Activated CD4-positive, alpha-beta T cell treated with anti-CD3 and anti-CD28 coated beads, Interleukin-2, amount 10 ng/mL, durations not matched to agents 7 days and 5 days (primary cell): ENCODE measurements around the gene RUVBL2. TPM values are rescaled to one million over a fixed set of nuclear protein-coding genes. Genes with fewer than 3 reads are reported as not detected.

ENCODE experiments used
- CTCF ChIA-PET: fragments of 350-600 bp; sonication (Branson Sonifier 250); formaldehyde crosslinking; loops from one replicate; lab custom pipeline; 2021; ENCODE audit warnings: antibody characterized with exemption; lab: Charles Lee
- POLR2A ChIA-PET: fragments of 350-600 bp; sonication (Branson Sonifier 250); formaldehyde crosslinking; loops from one replicate; lab custom pipeline; 2021; ENCODE audit warnings: antibody characterized with exemption; lab: Charles Lee
- DNase-seq: peaks from one replicate; pipeline ENCODE4 v3.0.0-alpha.2; 2020
- H3K27ac Mint-ChIP-seq: one replicate; pipeline ENCODE4 v1.8.0; 2021; ENCODE audit warnings: mild to moderate bottlenecking, moderate library complexity, mixed read lengths
- H3K27me3 Mint-ChIP-seq: one replicate; pipeline ENCODE4 v1.8.0; 2021; ENCODE audit warnings: mixed read lengths
- H3K36me3 Mint-ChIP-seq: one replicate; pipeline ENCODE4 v1.8.0; 2021; ENCODE audit warnings: low read depth, mixed read lengths
- H3K4me1 Mint-ChIP-seq: one replicate; pipeline ENCODE4 v1.8.0; 2021; ENCODE audit warnings: mixed read lengths
- H3K4me3 Mint-ChIP-seq: one replicate; pipeline ENCODE4 v1.8.0; 2021; ENCODE audit warnings: mild to moderate bottlenecking, moderate library complexity, mixed read lengths
- H3K9me3 Mint-ChIP-seq: one replicate; pipeline ENCODE4 v1.8.0; 2021; ENCODE audit warnings: mixed read lengths
- total RNA-seq, 2 experiments: library from RNA; stranded (reverse); gene quantifications; one replicate each; pipeline ENCODE4 v1.2.3, GENCODE V29; 2021

Gene RUVBL2
- total RNA-seq: 10 to 100 TPM; 82.2 to 89.4 TPM

DNA sequence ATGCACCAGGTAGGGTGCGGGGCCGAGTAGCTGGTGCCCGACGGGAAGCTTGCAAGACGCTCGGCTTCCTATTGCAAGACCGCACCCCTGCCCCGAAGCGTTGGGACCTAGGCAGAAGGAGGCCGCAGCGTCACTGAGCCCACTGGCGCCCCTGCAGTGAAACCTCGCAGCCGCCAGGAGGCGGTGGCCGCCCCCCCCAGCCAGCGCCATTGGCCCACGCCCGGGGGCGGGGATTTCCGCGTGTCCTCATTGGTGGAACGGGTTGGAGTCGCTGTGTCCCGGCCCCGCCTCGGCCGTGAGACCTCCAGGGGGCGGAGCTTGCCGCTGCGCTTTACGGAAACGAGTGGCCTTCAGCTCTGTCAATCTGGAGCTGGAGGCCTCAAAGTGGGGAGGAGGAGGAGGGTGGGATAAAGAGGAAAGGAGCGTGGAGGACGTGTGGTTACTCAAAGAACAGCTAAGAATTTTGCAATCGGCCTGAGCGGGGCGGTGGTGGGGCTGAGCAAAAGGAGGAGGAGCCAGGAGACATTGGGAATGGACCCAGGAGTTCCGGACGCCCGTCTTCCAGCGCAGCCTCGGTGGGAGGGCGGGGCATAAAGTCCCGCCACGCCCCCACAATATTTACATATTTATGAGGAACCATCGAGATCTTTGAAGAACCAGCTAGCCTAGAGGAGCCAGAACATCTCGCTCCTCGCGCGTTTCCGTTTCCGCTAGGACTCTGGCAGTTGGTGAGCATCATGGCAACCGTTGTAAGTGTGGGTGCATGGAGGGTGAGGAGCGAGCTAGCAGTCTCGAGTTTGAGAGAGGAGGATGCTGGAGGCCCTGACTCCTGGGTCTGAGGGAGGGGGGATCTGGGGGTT lies at the start of gene RUVBL2, which contains the start of gene GYS1:
RUVBL2 (plus strand) TSS at position 713 of the 860 bp plus-strand sequence; CDS start at position 738, 25 bp downstream.
GYS1 (minus strand) TSS at position 135 of the 860 bp plus-strand sequence. CDS start 197 bp downstream, outside the sequence.
- Mint-ChIP-seq H3K36me3 (peaks cover 14% of the 10 kb centered on the region), H3K4me3 (peak within 1 kb of the TSS; percentile 92), H3K9me3 (no peaks in the 10 kb centered on the region), H3K4me1 (peaks cover 41% of the 10 kb centered on the region), H3K27me3 (no peaks in the 10 kb centered on the region), H3K27ac (peak within 1 kb of the TSS; percentile 97)
- peak; percentile 99 for DNase-seq
- CTCF ChIA-PET: interaction anchor here (0.6 to 3.3 kb wide), 57 partner anchors 8 to 877 kb away, joined by 3 to 89 read pairs (median 4); partner anchors contain the start of genes BAX, CGB2, CGB8 and DHDH
- POLR2A ChIA-PET: interaction anchor here (0.5 to 1.1 kb wide), 4 partner anchors 26 to 382 kb away, joined by 3 to 7 read pairs (median 4); partner anchors contain the start of gene PPP1R15A

DNA sequence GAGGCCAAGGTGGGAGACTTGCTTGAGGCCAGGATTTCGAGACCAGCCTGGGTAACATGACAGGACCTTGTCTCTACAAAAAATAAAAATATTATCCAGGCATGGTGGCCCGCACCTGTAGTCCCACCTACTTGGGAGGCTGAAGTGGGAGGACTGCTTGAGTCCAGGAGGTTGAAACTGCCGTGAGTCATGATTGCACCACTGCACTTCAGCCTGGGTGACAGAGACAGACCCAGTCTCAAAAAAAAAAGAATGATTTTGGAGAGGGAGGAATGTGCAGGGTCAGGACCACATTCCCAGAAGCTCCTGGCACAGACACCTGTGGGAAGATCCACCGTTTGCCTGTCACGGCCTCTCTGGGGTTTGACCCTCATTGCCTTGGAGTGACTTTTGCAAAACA lies 48.3 kb upstream of the RUVBL2 start:
- DNase-seq: no peak
- Mint-ChIP-seq H3K4me1 (no peaks in the 10 kb centered on the region), H3K27ac (no peak overlapping the region), H3K36me3 (peaks cover 7% of the 10 kb centered on the region), H3K4me3 (no peak overlapping the region), H3K27me3 (no peaks in the 10 kb centered on the region), H3K9me3 (peaks cover 12% of the 10 kb centered on the region)
- CTCF ChIA-PET: interaction anchor here (2.3 kb wide), 1 partner anchor 25 kb away, joined by 5 read pairs; no protein-coding TSS in a partner anchor
- POLR2A ChIA-PET: no interaction called here

DNA sequence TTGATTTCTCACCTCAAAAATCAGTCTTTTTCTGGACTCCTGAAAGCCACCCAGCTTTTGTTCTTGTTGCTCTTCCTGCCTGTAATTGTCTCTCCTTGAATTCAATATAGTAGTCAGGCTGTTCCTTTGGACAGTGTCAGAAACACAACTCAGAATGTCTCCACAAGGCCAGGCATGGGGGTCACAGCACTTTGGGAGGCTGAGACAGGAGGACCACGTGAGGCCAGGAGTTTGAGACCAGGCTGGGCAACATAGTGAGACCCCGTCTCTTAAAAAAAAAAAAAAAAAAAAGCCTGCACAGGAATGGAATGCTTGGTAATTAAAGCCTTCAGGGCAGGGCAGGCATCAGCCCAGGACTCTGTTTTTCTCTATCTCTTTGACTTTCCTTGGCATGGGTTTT lies 47.9 kb upstream of the RUVBL2 start:
- Mint-ChIP-seq H3K27me3 (no peaks in the 10 kb centered on the region), H3K4me3 (no peak overlapping the region), H3K4me1 (no peaks in the 10 kb centered on the region), H3K9me3 (peaks cover 12% of the 10 kb centered on the region), H3K36me3 (peaks cover 4% of the 10 kb centered on the region), H3K27ac (no peak overlapping the region)
- ChIA-PET POLR2A (no interaction called here), CTCF (no interaction called here)
- no peak for DNase-seq

DNA sequence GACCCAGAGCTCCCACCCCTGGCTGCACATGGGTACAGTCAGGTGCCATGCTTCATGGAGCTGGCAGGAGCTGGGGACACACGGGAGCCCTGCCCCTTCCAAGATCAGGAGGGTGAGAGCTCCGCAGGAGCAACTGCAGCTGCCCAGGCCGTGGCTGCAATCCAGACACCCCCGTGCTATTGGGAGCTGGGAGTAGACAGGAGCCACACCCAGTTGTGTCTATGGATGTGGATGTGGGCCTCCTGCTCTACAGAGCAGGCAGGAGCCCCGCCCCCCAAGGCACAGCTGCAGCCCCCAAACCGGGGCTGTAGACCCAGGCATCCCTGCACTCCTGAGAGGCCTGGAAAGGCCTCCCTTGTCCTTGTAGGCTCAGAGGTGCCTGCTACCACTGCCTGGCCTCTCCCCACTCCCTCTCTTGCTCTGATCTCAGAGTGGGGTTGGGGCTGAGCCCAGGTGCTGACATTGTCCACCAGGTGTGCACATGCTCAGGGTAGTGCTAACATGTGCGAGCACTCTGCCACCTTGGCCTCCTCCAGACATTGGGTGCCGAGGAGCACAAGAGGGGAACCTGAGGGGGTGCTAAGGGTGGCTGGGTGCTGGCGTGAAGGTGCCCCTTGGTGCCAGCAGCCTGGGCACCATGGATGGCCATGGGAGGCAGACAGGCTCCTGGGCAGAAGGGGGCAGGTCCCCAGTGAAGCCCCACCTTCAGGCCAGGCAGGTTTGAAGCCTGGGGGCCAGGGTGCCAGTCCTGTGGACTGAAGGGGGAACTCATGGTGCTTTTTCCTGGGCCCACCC lies 47.0 kb upstream of the RUVBL2 start:
- Mint-ChIP-seq H3K27ac (no peak overlapping the region), H3K9me3 (peaks cover 9% of the 10 kb centered on the region), H3K4me1 (no peaks in the 10 kb centered on the region), H3K4me3 (no peak overlapping the region), H3K27me3 (no peaks in the 10 kb centered on the region), H3K36me3 (no peaks in the 10 kb centered on the region)
- no peak for DNase-seq
- ChIA-PET POLR2A (no interaction called here), CTCF (no interaction called here)

DNA sequence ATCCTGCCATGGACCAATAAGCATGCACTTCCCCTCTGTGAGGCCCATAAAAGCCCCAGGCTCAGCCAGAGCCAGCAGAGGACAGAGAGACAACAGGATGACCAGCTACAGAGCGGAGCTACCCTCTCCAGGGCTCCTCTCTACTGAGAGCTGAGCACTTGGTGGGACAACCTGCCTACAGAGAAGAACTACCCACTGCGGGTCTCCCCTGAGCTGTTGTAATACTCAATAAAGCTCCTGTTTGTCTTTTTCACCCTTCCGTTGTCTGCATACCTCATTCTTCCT lies 46.5 kb upstream of the RUVBL2 start:
- Mint-ChIP-seq H3K27me3 (no peaks in the 10 kb centered on the region), H3K4me3 (no peak overlapping the region), H3K4me1 (no peaks in the 10 kb centered on the region), H3K27ac (no peak overlapping the region), H3K36me3 (no peaks in the 10 kb centered on the region), H3K9me3 (peaks cover 9% of the 10 kb centered on the region)
- no peak for DNase-seq
- CTCF ChIA-PET: interaction anchor here (0.8 kb wide), 1 partner anchor 15 kb away, joined by 3 read pairs; no protein-coding TSS in a partner anchor
- POLR2A ChIA-PET: no interaction called here

DNA sequence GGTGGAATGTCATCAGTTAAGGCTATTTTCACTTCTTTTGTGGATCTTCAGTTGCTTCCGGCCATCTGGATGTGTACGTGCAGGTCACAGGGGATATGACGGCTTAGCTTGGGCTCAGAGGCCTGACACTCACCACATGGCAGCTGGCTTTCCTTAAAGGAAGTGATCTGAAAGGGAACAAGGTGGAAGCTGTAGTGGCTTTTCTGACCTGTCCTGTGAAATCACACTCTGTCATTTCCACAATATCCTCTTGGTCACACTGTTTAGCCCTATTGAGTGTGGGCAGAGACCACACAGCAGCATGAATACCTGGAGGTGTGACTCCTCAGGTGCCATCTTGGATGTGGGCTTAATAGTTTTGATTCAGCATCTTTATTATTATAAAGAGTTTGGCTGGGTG lies 43.5 kb upstream of the RUVBL2 start:
- Mint-ChIP-seq H3K9me3 (peaks cover 9% of the 10 kb centered on the region), H3K27me3 (no peaks in the 10 kb centered on the region), H3K36me3 (peaks cover under 1% of the 10 kb centered on the region), H3K4me3 (no peak overlapping the region), H3K4me1 (peaks cover 9% of the 10 kb centered on the region), H3K27ac (no peak overlapping the region)
- no peak for DNase-seq
- ChIA-PET POLR2A (no interaction called here), CTCF (interaction anchor here (2.1 kb wide), 1 partner anchor 17 kb away, joined by 4 read pairs; no protein-coding TSS in a partner anchor)

DNA sequence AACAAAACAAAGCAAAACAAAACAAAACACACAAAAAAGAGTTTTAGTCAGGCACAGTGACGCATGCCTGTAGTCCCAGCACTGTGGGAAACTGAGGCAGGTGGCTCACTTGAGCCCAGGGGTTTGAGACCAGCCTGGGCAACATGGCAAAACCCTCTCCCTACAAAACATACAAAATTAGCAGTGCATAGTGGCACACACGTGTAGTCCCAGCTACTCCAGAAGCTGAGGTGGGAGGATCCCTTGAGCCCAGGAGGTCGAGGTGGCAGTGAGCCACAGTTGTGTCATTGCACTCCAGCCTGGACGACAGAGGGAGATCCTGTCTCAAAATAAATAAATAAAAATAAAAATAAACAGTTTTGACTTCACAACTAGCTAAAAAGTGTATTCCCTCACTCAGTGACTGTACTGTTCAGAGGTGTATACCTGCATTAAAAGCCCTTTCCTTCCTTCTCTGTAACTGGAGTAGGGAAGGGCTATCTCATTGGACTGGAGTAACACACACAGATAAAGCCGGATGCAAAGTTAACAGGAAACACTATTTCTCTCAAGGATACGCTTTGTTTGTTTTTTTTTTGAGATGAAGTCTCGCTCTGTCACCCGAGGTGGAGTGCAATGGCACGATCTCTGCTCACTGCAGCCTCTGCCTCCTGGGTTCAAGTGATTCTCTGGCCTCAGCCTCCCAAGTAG lies 42.7 kb upstream of the RUVBL2 start:
- no peak overlapping the region for H3K4me3 Mint-ChIP-seq
- no peak for DNase-seq
- CTCF ChIA-PET: interaction anchor here (0.6 to 1.2 kb wide), 2 partner anchors 12 to 18 kb away, joined by 3 to 4 read pairs; no protein-coding TSS in a partner anchor
- H3K36me3 Mint-ChIP-seq: peaks cover 9% of the 10 kb centered on the region
- no peak overlapping the region for H3K27ac Mint-ChIP-seq
- POLR2A ChIA-PET: no interaction called here
- H3K27me3 Mint-ChIP-seq: no peaks in the 10 kb centered on the region
- H3K4me1 Mint-ChIP-seq: peaks cover 16% of the 10 kb centered on the region
- peaks cover 9% of the 10 kb centered on the region for H3K9me3 Mint-ChIP-seq

DNA sequence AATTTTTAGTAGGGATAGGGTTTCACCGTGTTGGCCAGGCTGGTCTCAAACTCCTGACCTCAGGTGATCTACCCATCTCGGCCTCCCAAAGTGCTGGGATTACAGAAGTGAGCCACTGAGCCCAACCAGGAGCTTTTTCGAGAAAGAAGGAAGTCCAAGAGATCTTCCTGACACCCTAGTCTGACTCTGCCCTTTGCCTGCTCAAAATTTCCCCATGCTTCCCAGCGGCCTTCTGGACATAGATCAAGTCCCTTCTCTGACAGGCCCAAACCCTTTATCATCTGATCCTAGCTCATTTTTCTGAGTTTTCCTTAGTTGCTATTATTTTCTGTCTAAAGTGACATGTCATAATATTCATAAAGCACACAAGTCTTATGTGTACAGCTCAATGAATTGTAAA lies 40.5 kb upstream of the RUVBL2 start:
- peaks cover 33% of the 10 kb centered on the region for H3K4me1 Mint-ChIP-seq
- peaks cover 4% of the 10 kb centered on the region for H3K9me3 Mint-ChIP-seq
- H3K4me3 Mint-ChIP-seq: no peak overlapping the region
- H3K27ac Mint-ChIP-seq: no peak overlapping the region
- peaks cover 28% of the 10 kb centered on the region for H3K36me3 Mint-ChIP-seq
- no peaks in the 10 kb centered on the region for H3K27me3 Mint-ChIP-seq
- DNase-seq: no peak
- CTCF ChIA-PET: interaction anchor here (0.7 to 1.4 kb wide), 6 partner anchors 17 to 225 kb away, joined by 3 to 5 read pairs (median 4); partner anchors contain the start of gene HSD17B14
- POLR2A ChIA-PET: no interaction called here

DNA sequence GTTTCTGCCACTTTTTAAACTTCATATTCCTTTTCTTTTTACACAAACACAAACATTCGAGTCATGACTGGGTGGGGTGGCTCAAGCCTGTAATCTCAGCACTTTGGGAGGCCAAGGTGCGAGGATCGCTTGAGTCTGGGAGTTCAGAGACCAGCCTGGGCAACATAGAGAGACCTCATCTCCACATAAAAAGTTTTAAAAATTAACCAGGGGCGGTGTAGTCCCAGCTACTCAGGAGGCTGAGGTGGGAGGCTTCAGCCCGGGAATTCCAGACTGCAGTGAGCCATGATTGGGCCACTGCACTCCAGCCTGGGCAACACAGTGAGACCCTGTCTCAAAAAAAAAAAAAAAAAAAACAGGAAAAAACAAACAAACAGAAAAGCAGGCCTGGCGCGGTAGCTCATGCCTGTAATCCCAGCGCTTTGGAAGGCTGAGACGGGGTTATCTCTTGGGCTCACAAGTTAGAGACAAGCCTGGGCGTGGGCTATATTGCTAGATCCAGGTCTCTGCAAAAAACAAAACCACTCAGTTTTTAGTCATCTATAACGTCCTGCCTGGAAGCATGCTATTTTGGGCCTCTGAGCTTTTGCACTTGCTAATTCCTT lies 39.6 kb upstream of the RUVBL2 start:
- H3K9me3 Mint-ChIP-seq: no peaks in the 10 kb centered on the region
- no peak for DNase-seq
- no peaks in the 10 kb centered on the region for H3K27me3 Mint-ChIP-seq
- peak overlapping the region; percentile 89 for H3K27ac Mint-ChIP-seq
- peaks cover 41% of the 10 kb centered on the region for H3K4me1 Mint-ChIP-seq
- peak overlapping the region; percentile 77 for H3K4me3 Mint-ChIP-seq
- CTCF ChIA-PET: interaction anchor here (1.2 to 1.5 kb wide), 4 partner anchors 10 to 159 kb away, joined by 3 to 7 read pairs (median 5); partner anchors contain the start of gene RUVBL2
- H3K36me3 Mint-ChIP-seq: peaks cover 37% of the 10 kb centered on the region
- POLR2A ChIA-PET: interaction anchor here (0.6 to 0.7 kb wide), 3 partner anchors 14 to 166 kb away, joined by 3 to 7 read pairs (median 4); no protein-coding TSS in a partner anchor

DNA sequence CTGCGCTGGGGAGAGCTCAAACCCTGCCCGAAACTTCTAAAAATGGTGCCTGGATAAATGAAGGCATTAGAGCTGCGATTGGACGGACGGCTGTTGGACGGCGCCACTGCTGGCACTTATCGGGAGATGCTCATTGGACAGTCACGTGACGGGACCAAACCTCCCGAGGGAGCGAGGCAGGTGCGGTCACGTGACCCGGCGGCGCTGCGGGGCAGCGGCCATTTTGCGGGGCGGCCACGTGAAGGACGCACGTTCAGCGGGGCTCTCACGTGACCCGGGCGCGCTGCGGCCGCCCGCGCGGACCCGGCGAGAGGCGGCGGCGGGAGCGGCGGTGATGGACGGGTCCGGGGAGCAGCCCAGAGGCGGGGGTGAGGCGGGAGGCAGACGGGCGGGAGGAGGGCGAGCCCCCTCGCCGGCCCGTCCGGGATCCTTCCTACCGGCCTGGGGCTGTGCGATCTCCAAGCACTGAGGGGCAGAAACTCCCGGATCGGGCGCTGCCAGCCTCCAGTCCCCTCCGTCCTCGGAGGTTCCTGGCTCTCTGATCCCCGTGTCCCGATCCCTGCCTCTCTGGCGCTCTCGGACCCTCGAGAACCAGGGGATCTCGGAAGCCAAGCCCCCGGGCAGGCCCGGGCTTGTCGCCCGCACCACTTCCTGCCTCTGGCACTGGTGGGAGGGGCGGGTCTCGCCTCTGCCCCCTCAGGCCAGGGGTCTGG lies 38.9 kb upstream of the RUVBL2 start, which contains the start of gene BAX:
BAX (plus strand) TSS at position 281 of the 713 bp plus-strand sequence; CDS start at position 335, 54 bp downstream.
- Mint-ChIP-seq H3K27me3 (no peaks in the 10 kb centered on the region), H3K27ac (peak within 1 kb of the TSS; percentile 89), H3K36me3 (peaks cover 39% of the 10 kb centered on the region), H3K4me3 (peak within 1 kb of the TSS; percentile 77), H3K9me3 (no peaks in the 10 kb centered on the region), H3K4me1 (peaks cover 46% of the 10 kb centered on the region)
- peak; percentile 94 for DNase-seq
- ChIA-PET POLR2A (interaction anchor here (0.6 to 0.7 kb wide), 3 partner anchors 13 to 167 kb away, joined by 3 to 7 read pairs (median 4); no protein-coding TSS in a partner anchor), CTCF (interaction anchor here (1.2 to 1.5 kb wide), 5 partner anchors 10 to 160 kb away, joined by 3 to 7 read pairs (median 5); partner anchors contain the start of gene RUVBL2)
